Heart left ventricle (tissue), 13 donors: ENCODE measurements around the gene TEX26.

Experiments used
- CTCF ChIP-seq, 12 donors: fragments of 200-600 bp; sonication (generic) in 4 of 12; IDR thresholded peaks; one replicate each; pipeline versions ENCODE4 v1.5.0 to v1.8.0; 2018 to 2022; ENCODE audit warnings: antibody characterized with exemption in 12 of 12, mild to moderate bottlenecking in 5 of 12
- POLR2A ChIP-seq, 2 donors: fragments of 450-650 bp; IDR thresholded peaks; one replicate each; pipeline ENCODE4 v1.6.1; 2017; ENCODE audit warnings: antibody characterized with exemption in 2 of 2, mild to moderate bottlenecking in 2 of 2, moderate library complexity in 2 of 2
- donor health status: ischemic (EF 13 %, LVEDD 7.1; RV severe dilation, severe dysfunction).
- donor health status: DM: no; HTN: yes; CAD: no.
- donor health status: DM: no; HTN: no; CAD: no.
- donor health status: ischemic (EF 25% LVEDD 6.9; RV normal size, moderate dysfunction).
- donor health status: ischemic (EF 25% LVEDD 5.7; RV mildly dilated, moderate dysfunction).
- donor health status: ischemic (EF 35%, LVEDD 5.7; RV mildly dilated, moderate dysfunction).
- donor health status: nonischemic (EF 11% LVEDD 7.7; RV severe dilation, severe dysfunction).
- donor health status: DM: yes; HTN: yes; CAD: no.
- donor health status: PGD.
- donor health status: ischemic (EF 29% LVEDD 5.4; RV normal size, mild dysfunction).
- donor health status: nonischemic (EF 23%, LVEDD 6.1; RV moderate dilation, normal function).

DNA sequence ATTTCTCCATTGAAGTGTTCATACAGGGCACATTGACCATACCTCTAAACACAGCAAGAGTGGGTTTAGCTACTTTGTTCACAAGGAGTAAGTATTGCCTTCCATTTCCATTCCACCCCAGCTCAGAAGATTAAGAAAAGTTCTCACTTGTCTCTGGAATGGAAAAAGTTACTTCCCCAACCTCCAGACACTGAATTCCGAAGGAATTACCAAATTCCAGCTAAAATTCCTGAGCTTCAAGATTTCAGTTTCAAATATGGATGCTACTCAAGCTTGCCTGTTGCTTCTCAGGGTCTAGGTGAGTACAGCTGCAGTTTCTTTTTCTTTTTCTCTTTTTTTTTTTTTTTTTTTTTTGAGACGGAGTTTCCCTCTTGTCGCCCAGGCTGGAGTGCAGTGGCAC is 33.6 kb downstream of the TEX26 start:
- no peak for TF ChIP-seq POLR2A (IDR thresholded peaks at IDR 0.05)
- no peak for TF ChIP-seq CTCF (IDR thresholded peaks at IDR 0.05)
